ENCODE results near the gene RHBDD1. TPM values are rescaled to one million over a fixed set of nuclear protein-coding genes. Genes with fewer than 3 reads are reported as not detected.
A peak's percentile ranks its signal among the peaks of the same experiment; 100 is the strongest.

RHBDD1 gene
- total RNA-seq, 2 experiments from 2014 or later: 43.8 to 47.1 TPM

- H3K4me1 Mint-ChIP-seq (ENCODE audit: low read depth): peaks cover 32% of the 10 kb centered on the region
- H3K27me3 Mint-ChIP-seq: peaks cover 5% of the 10 kb centered on the region
- peak overlapping the region; percentile 74 for H3K4me3 ChIP-seq (ENCODE audit: low read length)
- H3K9me3 Mint-ChIP-seq: no peaks in the 10 kb centered on the region
- POLR2A ChIA-PET: interaction anchor here (1.0 to 3.9 kb wide), 4 partner anchors 8 to 38 kb away, joined by 5 to 38 read pairs (median 22); partner anchors contain the start of gene RHBDD1
- peak overlapping the region; percentile 71 for H3K27ac Mint-ChIP-seq
- H3K4me3 Mint-ChIP-seq: peak overlapping the region; percentile 92
- peaks cover 56% of the 10 kb centered on the region for H3K4me1 ChIP-seq (ENCODE audit: insufficient read depth, low read length)
- no peak for TF ChIP-seq CTCF (IDR thresholded peaks at IDR 0.05)
- peak overlapping the region in 1 of 2 donors; percentile 40 for H3K27ac ChIP-seq (ENCODE audit: low read depth in 1 of 2, low read length in 2 of 2)
- ATAC-seq (ENCODE audit: poor library complexity): no peak
- intact Hi-C loops (cut with DNase I, micrococcal nuclease): loop anchor here in 1 of 2 experiments (10.0 kb wide), 2 partner anchors 527 to 1513 kb away; partner anchors contain the start of gene MFF
- peak in 1 of 14 experiments; percentile 3 for DNase-seq
- no peaks in the 10 kb centered on the region for H3K36me3 Mint-ChIP-seq (ENCODE audit: low read depth)
- H3K27me3 ChIP-seq (ENCODE audit: control insufficient read depth in 1 of 2, insufficient read depth in 2 of 2, low read length in 2 of 2): peaks cover 0 to 10% of the 10 kb centered on the region in 2 experiments
- CTCF ChIA-PET: interaction anchor here (0.6 to 1.6 kb wide), 6 partner anchors 8 to 1615 kb away, joined by 3 to 4 read pairs (median 4); no protein-coding TSS in a partner anchor
- H3K36me3 ChIP-seq (ENCODE audit: insufficient read depth, low read length): no peaks in the 10 kb centered on the region
- peaks cover 0 to 5% of the 10 kb centered on the region in 2 experiments for H3K9me3 ChIP-seq (ENCODE audit: control insufficient read depth in 1 of 2, insufficient read depth in 1 of 2, low read length in 2 of 2)
Observed at GRCh38 chr2:226797989-226798421, 37.8 kb upstream of the RHBDD1 start.

- DNase-seq: peak in 12 of 14 experiments; percentile 16 to 74 (median 42)
- H3K27me3 Mint-ChIP-seq: peaks cover 5% of the 10 kb centered on the region
- H3K9me3 Mint-ChIP-seq: no peaks in the 10 kb centered on the region
- no peaks in the 10 kb centered on the region for H3K36me3 Mint-ChIP-seq (ENCODE audit: low read depth)
- ChIA-PET POLR2A (interaction anchor here (0.8 to 3.9 kb wide), 7 partner anchors 9 to 583 kb away, joined by 3 to 38 read pairs (median 5); partner anchors contain the start of gene RHBDD1), CTCF (interaction anchor here (0.6 to 1.6 kb wide), 8 partner anchors 9 to 1616 kb away, joined by 3 to 7 read pairs (median 4); no protein-coding TSS in a partner anchor)
- no peaks in the 10 kb centered on the region for H3K36me3 ChIP-seq (ENCODE audit: insufficient read depth, low read length)
- intact Hi-C loops (cut with DNase I, micrococcal nuclease): loop anchor here in 1 of 2 experiments (10.0 kb wide), 2 partner anchors 526 to 1514 kb away; partner anchors contain the start of gene MFF
- TF ChIP-seq CTCF (IDR thresholded peaks at IDR 0.05): peak; percentile 22
- peak overlapping the region; percentile 92 for H3K4me3 Mint-ChIP-seq
- peak overlapping the region in 1 of 2 donors; percentile 40 for H3K27ac ChIP-seq (ENCODE audit: low read depth in 1 of 2, low read length in 2 of 2)
- H3K4me3 ChIP-seq (ENCODE audit: low read length): peak overlapping the region; percentile 74
- ATAC-seq (ENCODE audit: poor library complexity): peak; percentile 17
- peaks cover 32% of the 10 kb centered on the region for H3K4me1 Mint-ChIP-seq (ENCODE audit: low read depth)
- H3K27me3 ChIP-seq (ENCODE audit: control insufficient read depth in 1 of 2, insufficient read depth in 2 of 2, low read length in 2 of 2): peaks cover 0 to 10% of the 10 kb centered on the region in 2 experiments
- H3K4me1 ChIP-seq (ENCODE audit: insufficient read depth, low read length): peaks cover 56% of the 10 kb centered on the region
- H3K27ac Mint-ChIP-seq: peak overlapping the region; percentile 71
- H3K9me3 ChIP-seq (ENCODE audit: control insufficient read depth in 1 of 2, insufficient read depth in 1 of 2, low read length in 2 of 2): peaks cover 0 to 5% of the 10 kb centered on the region in 2 experiments
Observed at GRCh38 chr2:226798422-226799210, 37.2 kb upstream of the RHBDD1 start.

GRCh38 chr2:226799211-226799975 is 36.5 kb upstream of the RHBDD1 start, which contains the start of gene IRS1:
IRS1 (minus strand) TSS chr2:226799820; CDS start chr2:226798738, 1,082 bp downstream.
- Histone ChIP-seq H3K4me1 (ENCODE audit: insufficient read depth, low read length) (peaks cover 56% of the 10 kb centered on the region), H3K36me3 (ENCODE audit: insufficient read depth, low read length) (no peaks in the 10 kb centered on the region), H3K4me3 (ENCODE audit: low read length) (peak within 1 kb of the TSS; percentile 74), H3K27ac (ENCODE audit: low read depth in 1 of 2, low read length in 2 of 2) (peak within 1 kb of the TSS in 1 of 2 donors; percentile 40), H3K9me3 (ENCODE audit: control insufficient read depth in 1 of 2, insufficient read depth in 1 of 2, low read length in 2 of 2) (peaks cover 0 to 5% of the 10 kb centered on the region in 2 experiments), H3K27me3 (ENCODE audit: control insufficient read depth in 1 of 2, insufficient read depth in 2 of 2, low read length in 2 of 2) (peaks cover 0 to 10% of the 10 kb centered on the region in 2 experiments)
- DNase-seq (peak; percentile 34 to 86 (median 54)), ATAC-seq (ENCODE audit: poor library complexity) (peak; percentile 66)
- intact Hi-C loops (cut with DNase I, micrococcal nuclease): loop anchor here in 1 of 2 experiments (10.0 kb wide), 2 partner anchors 525 to 1515 kb away; partner anchors contain the start of gene MFF
- peaks cover 24% of the 10 kb centered on the region for H3K4me1 Mint-ChIP-seq (ENCODE audit: low read depth)
- H3K36me3 Mint-ChIP-seq (ENCODE audit: low read depth): no peaks in the 10 kb centered on the region
- H3K4me3 Mint-ChIP-seq: peak within 1 kb of the TSS; percentile 92
- no peak for TF ChIP-seq CTCF (IDR thresholded peaks at IDR 0.05)
- peak within 1 kb of the TSS; percentile 71 for H3K27ac Mint-ChIP-seq
- ChIA-PET POLR2A (interaction anchor here (0.8 to 3.9 kb wide), 6 partner anchors 9 to 583 kb away, joined by 3 to 38 read pairs (median 12); partner anchors contain the start of gene RHBDD1), CTCF (interaction anchor here (0.8 to 2.9 kb wide), 14 partner anchors 9 to 910 kb away, joined by 3 to 10 read pairs (median 4); partner anchors contain the start of gene RHBDD1)
- H3K9me3 Mint-ChIP-seq: no peaks in the 10 kb centered on the region
- peaks cover 6% of the 10 kb centered on the region for H3K27me3 Mint-ChIP-seq

All from CD4-positive, alpha-beta T cell (primary cell).